ENCODE results near the gene NDC1.
"Not testable (repeated sequence)": the region's sequence is repeated elsewhere in the genome, so short reads cannot be mapped to it uniquely, and the experiment has no call there.

NDC1 gene

GRCh38 chr1:53763461-53763860, 74.6 kb downstream of the NDC1 start:
- Mint-ChIP-seq H3K9me3 (no peaks in the 10 kb centered on the region), H3K4me3 (no peak overlapping the region), H3K4me1 (peaks cover 19% of the 10 kb centered on the region), H3K36me3 (peaks cover 35% of the 10 kb centered on the region), H3K27ac (no peak overlapping the region)
- ATAC-seq = no peak
- no peak for DNase-seq (ENCODE audit: low spot score in 2 of 2)

GRCh38 chr1:53760497-53760896, 77.6 kb downstream of the NDC1 start:
- H3K36me3 Mint-ChIP-seq = peaks cover 11% of the 10 kb centered on the region
- H3K27ac Mint-ChIP-seq; ATAC-seq; H3K9me3 Mint-ChIP-seq; DNase-seq (ENCODE audit: low spot score in 2 of 2); H3K4me1 Mint-ChIP-seq; H3K4me3 Mint-ChIP-seq: not testable (repeated sequence)

GRCh38 chr1:53755874-53756273, 82.2 kb downstream of the NDC1 start:
- H3K9me3 Mint-ChIP-seq = no peaks in the 10 kb centered on the region
- no peak for DNase-seq (ENCODE audit: low spot score in 2 of 2)
- H3K27ac Mint-ChIP-seq = no peak overlapping the region
- ATAC-seq = no peak
- peaks cover 6% of the 10 kb centered on the region for H3K4me1 Mint-ChIP-seq
- no peak overlapping the region for H3K4me3 Mint-ChIP-seq
- H3K36me3 Mint-ChIP-seq = no peaks in the 10 kb centered on the region

GRCh38 chr1:53754484-53755312, 83.4 kb downstream of the NDC1 start:
- Mint-ChIP-seq H3K4me3 (no peak overlapping the region), H3K4me1 (peaks cover 6% of the 10 kb centered on the region), H3K27ac (no peak overlapping the region), H3K9me3 (no peaks in the 10 kb centered on the region), H3K36me3 (no peaks in the 10 kb centered on the region)
- no peak for DNase-seq (ENCODE audit: low spot score in 2 of 2)
- peak; percentile 57 for ATAC-seq

- no peak for DNase-seq (ENCODE audit: low spot score in 2 of 2)
- H3K4me1 Mint-ChIP-seq = peaks cover 6% of the 10 kb centered on the region
- no peak overlapping the region for H3K4me3 Mint-ChIP-seq
- no peak for ATAC-seq
- no peaks in the 10 kb centered on the region for H3K9me3 Mint-ChIP-seq
- H3K36me3 Mint-ChIP-seq = no peaks in the 10 kb centered on the region
- H3K27ac Mint-ChIP-seq = no peak overlapping the region
These were observed 85.8 kb downstream of the NDC1 start for GRCh38 chr1:53752281-53752680.

- no peaks in the 10 kb centered on the region for H3K36me3 Mint-ChIP-seq
- peaks cover 6% of the 10 kb centered on the region for H3K4me1 Mint-ChIP-seq
- no peak for DNase-seq (ENCODE audit: low spot score in 2 of 2)
- H3K27ac Mint-ChIP-seq = no peak overlapping the region
- no peak for ATAC-seq
- peaks cover 2% of the 10 kb centered on the region for H3K9me3 Mint-ChIP-seq
- no peak overlapping the region for H3K4me3 Mint-ChIP-seq
These were observed 90.3 kb downstream of the NDC1 start for GRCh38 chr1:53747841-53748240.

GRCh38 chr1:53740621-53741105, 97.4 kb downstream of the NDC1 start:
- Mint-ChIP-seq H3K9me3 (peaks cover 5% of the 10 kb centered on the region), H3K4me1 (no peaks in the 10 kb centered on the region), H3K27ac (no peak overlapping the region), H3K36me3 (no peaks in the 10 kb centered on the region), H3K4me3 (no peak overlapping the region)
- DNase-seq (ENCODE audit: low spot score in 2 of 2) = no peak
- ATAC-seq = no peak

GRCh38 chr1:53739109-53739681, 98.9 kb downstream of the NDC1 start, which contains the start of gene GLIS1:
GLIS1 (minus strand) TSS chr1:53739164; CDS start chr1:53738064, 1,100 bp downstream.
- no peaks in the 10 kb centered on the region for H3K36me3 Mint-ChIP-seq
- H3K4me1 Mint-ChIP-seq = no peaks in the 10 kb centered on the region
- DNase-seq (ENCODE audit: low spot score in 2 of 2) (peak; percentile 43 to 80), ATAC-seq (peak; percentile 89)
- H3K9me3 Mint-ChIP-seq = peaks cover 5% of the 10 kb centered on the region
- H3K27ac Mint-ChIP-seq = no peak within 1 kb of the TSS
- peak within 1 kb of the TSS; percentile 50 for H3K4me3 Mint-ChIP-seq

GRCh38 chr1:53738205-53739108, 99.6 kb downstream of the NDC1 start:
- H3K9me3 Mint-ChIP-seq = peaks cover 5% of the 10 kb centered on the region
- no peaks in the 10 kb centered on the region for H3K4me1 Mint-ChIP-seq
- DNase-seq (ENCODE audit: low spot score in 2 of 2) = no peak
- H3K27ac Mint-ChIP-seq = no peak overlapping the region
- ATAC-seq = peak; percentile 20
- H3K36me3 Mint-ChIP-seq = no peaks in the 10 kb centered on the region
- H3K4me3 Mint-ChIP-seq = peak overlapping the region; percentile 39

GRCh38 chr1:53737648-53738204, 100.4 kb downstream of the NDC1 start:
- Mint-ChIP-seq H3K27ac (no peak overlapping the region), H3K4me3 (peak overlapping the region; percentile 39), H3K4me1 (no peaks in the 10 kb centered on the region), H3K9me3 (peaks cover 1% of the 10 kb centered on the region), H3K36me3 (no peaks in the 10 kb centered on the region)
- DNase-seq (ENCODE audit: low spot score in 2 of 2) (peak in 1 of 2 donors; percentile 51), ATAC-seq (no peak)

GRCh38 chr1:53736290-53736689, 101.8 kb downstream of the NDC1 start:
- Mint-ChIP-seq H3K36me3 (no peaks in the 10 kb centered on the region), H3K9me3 (no peaks in the 10 kb centered on the region), H3K4me1 (no peaks in the 10 kb centered on the region), H3K27ac (no peak overlapping the region), H3K4me3 (no peak overlapping the region)
- no peak for DNase-seq (ENCODE audit: low spot score in 2 of 2)
- no peak for ATAC-seq

- Mint-ChIP-seq H3K4me1 (no peaks in the 10 kb centered on the region), H3K9me3 (no peaks in the 10 kb centered on the region), H3K4me3 (no peak overlapping the region), H3K36me3 (no peaks in the 10 kb centered on the region), H3K27ac (no peak overlapping the region)
- DNase-seq (ENCODE audit: low spot score in 2 of 2) (no peak), ATAC-seq (no peak)
These were observed 102.4 kb downstream of the NDC1 start for GRCh38 chr1:53735681-53736080.

- Mint-ChIP-seq H3K4me1 (no peaks in the 10 kb centered on the region), H3K9me3 (no peaks in the 10 kb centered on the region), H3K27ac (no peak overlapping the region), H3K36me3 (no peaks in the 10 kb centered on the region), H3K4me3 (no peak overlapping the region)
- no peak for DNase-seq (ENCODE audit: low spot score in 2 of 2)
- no peak for ATAC-seq
These were observed 102.8 kb downstream of the NDC1 start for GRCh38 chr1:53735261-53735660.

- no peak for ATAC-seq
- Mint-ChIP-seq H3K4me3 (no peak overlapping the region), H3K4me1 (no peaks in the 10 kb centered on the region), H3K36me3 (no peaks in the 10 kb centered on the region), H3K27ac (no peak overlapping the region), H3K9me3 (no peaks in the 10 kb centered on the region)
- DNase-seq (ENCODE audit: low spot score in 2 of 2) = no peak
These were observed 103.4 kb downstream of the NDC1 start for GRCh38 chr1:53734650-53735211.
